CD1c-positive myeloid dendritic cell (primary cell): ENCODE measurements around the gene IGSF23.

ENCODE experiments used
- DNase-seq: peaks from one replicate; pipeline ENCODE4 v3.0.0-alpha.2; 2016; ENCODE audit errors: extremely low spot score

The IGSF23 gene

DNA sequence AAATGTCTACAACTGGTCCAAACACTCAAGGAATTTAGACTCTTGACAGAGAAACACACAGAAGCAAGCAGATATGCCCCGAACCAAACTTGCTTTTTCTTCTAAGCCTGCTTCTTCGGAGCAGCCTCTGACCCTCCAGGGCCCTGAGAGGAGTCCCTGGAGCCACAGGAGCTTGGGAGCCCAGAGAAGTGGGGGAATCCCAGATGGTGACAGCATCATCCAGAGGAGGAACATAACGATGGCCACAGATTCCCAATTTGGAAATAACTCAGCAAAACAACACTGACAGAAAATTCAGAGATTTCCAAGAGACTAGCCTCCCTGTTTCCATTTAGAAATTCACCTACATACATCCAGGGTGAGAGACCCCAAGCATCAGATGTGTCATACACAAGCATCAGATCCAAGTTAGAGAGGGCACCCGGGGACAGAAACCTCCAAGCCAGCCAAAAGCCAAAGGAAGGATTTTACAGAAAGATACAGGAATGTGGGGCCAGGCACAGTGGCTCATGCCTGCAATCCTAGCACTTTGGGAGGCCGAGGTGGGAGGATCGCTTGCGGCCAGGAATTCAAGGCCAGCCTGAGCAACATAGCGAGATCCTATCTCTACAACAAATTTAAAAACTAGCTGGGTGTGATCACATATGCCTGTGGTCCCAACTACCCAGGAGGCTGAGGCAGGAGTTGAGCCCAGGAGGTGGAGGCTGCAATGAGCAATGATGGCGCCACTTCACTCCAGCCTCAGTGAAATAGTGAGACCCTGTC is 28.3 kb downstream of the IGSF23 start:
- DNase-seq = no peak

DNA sequence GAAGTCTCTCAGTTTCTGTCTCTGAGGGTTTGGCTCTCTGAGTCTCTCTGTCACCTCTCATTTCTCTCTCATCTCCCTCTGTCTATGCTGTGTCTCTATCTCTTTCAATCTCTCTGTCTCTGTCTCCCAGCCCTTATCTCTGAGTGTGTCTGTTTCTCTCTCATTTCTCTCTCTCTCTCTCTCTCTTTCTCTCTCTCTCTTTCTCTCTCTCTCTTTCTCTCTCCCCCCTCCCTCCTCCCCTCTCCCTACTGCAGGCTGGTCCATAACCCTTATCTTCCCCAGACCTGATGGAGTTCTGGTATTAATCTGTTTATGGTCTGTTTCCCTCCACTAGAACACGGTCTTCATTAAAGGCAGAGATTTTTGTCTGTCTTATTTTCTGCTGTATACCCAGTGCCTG is 29.0 kb downstream of the IGSF23 start:
- DNase-seq = no peak

DNA sequence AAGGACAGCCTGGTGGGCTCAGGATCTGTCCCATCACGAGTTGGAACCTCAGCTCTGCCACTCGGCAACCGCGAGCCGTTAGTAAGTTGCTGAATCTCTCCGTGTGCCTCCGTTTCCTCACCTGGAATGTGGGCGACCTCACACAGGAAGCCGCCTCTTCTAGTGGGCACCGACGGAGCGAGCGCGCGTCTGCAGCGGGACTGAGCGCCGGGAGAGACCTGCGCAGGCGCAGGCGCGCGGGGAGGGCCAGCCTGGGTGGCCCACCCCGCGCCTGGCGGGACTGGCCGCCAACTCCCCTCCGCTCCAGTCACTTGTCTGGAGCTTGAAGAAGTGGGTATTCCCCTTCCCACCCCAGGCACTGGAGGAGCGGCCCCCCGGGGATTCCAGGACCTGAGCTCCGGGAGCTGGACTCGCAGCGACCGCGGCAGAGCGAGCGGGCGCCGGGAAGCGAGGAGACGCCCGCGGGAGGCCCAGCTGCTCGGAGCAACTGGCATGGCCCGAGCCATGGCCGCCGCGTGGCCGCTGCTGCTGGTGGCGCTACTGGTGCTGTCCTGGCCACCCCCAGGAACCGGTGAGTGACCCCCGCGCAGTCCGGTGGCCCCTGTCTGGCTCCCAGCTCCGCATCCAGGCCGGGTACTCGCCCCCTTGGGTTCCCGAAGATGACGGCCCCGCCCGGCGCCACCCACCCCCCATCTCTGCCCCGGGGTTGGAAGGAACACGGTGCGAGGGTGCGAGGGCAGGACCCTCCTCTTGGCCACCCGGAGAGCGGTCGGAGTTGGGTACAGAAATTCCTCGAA is 30.4 kb downstream of the IGSF23 start, which contains the start of gene PVR:
PVR (plus strand) TSS at position 306 of the 797 bp plus-strand sequence; CDS start at position 493, 187 bp downstream.
- DNase-seq = peak; percentile 67

DNA sequence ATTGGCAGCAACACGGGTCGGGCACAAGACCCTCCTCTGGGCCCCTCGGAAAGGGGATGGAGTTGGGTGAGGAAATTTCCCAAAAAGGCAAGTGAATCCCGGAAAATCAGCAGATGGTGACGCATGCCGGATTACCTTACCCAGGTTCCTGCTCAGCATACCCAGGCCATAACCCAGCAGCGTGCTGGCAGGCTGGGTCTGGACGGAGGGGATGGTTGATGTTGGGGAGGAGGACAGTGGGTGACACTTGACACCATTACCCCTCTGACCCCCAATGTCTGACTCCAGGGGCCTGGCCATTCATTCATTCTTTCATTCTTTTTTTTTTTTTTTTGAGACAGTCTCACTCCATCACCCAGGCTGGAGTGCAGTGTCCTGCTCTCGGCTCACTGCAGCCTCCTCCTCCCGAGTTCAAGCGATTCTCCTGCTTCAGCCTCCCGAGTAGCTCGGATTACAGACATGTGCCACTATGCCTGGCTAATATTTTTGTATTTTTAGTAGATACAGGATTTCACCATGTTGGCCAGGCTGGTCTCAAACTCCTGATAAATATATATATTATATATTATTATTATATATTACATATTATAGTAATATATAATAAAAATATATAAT is 31.1 kb downstream of the IGSF23 start:
- DNase-seq = no peak

DNA sequence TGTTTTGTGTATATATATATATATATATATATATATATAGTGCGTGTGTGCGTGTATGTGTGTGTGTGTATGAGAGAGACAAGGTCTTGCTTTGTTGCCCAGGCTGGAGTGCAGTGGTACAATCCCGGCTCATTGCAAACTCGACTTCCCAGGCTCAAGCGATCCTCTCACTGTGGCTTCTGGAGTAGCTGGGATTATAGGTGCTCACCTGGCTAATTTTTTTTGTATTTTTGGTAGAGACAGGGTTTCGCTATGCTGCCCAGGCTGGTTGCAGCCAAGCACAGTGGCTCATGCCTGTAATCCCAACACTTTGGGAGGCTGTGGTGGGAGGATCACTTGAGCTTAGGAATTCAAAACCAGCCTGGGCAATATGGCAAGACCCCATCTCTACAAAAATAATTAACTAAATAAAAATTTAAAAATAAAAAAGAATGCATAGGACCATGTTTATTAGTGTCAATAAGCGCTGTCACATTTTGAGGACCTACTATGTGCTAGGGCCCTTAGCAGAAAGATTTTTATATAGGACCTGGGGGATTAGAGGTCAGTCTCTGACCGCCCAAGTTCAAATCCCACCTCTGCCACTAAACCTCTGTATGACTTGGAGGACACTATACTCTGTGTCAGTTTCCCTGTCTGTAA is 32.2 kb downstream of the IGSF23 start:
- DNase-seq = no peak

DNA sequence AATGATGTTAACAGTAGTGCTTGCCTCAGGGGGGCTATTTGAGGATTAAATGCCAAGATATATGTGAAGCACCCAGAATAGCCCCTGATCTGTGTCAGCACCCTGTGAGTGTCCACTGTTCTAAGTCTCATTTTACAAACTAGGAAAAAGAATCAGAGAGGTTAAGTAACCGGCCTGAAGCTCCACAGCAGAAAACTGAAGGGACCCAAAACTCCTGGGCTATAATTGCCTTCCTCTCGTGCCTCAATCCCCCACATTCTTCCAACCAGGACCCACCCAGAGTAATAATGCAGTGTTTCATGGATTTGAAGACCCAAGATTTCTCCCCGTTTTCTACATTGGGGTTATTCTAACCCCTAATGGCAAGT is 32.7 kb downstream of the IGSF23 start:
- DNase-seq = no peak

DNA sequence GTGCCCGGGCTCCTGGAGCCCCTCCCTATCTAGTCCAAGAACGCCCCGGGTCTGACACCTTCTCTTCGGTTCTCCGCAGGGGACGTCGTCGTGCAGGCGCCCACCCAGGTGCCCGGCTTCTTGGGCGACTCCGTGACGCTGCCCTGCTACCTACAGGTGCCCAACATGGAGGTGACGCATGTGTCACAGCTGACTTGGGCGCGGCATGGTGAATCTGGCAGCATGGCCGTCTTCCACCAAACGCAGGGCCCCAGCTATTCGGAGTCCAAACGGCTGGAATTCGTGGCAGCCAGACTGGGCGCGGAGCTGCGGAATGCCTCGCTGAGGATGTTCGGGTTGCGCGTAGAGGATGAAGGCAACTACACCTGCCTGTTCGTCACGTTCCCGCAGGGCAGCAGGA is 33.8 kb downstream of the IGSF23 start:
- no peak for DNase-seq

DNA sequence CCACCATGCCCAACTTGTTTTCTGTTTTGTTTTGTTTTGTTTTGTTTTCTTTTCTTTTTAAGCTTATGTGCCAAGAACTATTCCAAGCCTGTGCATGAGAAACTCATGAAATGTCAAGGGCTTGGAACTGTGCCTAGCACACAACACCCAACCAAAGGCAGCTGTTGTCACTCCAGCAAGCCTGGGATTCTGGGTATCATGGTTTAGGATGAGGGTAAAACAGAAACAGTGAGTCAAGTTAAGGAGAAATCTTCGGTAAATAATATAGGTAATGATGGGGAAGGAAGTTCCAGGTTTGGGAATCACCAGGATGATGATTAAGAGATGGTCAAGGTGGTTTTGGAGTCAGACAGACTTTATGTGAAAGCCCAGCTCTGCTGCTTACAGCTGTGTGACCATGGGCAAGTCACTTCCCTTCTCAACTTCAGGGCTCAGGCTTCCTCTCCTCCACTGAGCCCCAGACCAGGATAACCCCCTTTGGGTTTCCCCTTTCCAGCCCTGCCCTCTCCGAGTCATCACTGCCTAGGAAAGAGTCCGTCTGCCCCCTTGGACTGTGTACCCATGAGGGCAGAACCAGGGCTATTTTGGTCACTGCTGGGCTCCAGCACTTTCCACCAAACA is 35.4 kb downstream of the IGSF23 start:
- DNase-seq = peak; percentile 26

DNA sequence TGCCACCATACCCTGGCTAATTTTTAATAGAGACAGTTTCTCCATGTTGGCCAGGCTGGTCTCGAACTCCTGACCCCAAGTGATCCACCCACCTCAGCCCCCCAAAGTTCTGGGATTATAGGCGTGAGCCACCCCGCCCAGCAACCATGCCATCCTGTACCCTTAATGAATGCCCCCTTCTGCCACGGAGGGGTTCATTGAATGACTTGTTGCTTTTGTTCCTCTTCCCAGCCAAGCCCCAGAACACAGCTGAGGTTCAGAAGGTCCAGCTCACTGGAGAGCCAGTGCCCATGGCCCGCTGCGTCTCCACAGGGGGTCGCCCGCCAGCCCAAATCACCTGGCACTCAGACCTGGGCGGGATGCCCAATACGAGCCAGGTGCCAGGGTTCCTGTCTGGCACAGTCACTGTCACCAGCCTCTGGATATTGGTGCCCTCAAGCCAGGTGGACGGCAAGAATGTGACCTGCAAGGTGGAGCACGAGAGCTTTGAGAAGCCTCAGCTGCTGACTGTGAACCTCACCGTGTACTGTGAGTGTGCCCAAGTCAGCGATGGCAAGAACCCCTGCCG is 36.3 kb downstream of the IGSF23 start:
- DNase-seq = no peak

DNA sequence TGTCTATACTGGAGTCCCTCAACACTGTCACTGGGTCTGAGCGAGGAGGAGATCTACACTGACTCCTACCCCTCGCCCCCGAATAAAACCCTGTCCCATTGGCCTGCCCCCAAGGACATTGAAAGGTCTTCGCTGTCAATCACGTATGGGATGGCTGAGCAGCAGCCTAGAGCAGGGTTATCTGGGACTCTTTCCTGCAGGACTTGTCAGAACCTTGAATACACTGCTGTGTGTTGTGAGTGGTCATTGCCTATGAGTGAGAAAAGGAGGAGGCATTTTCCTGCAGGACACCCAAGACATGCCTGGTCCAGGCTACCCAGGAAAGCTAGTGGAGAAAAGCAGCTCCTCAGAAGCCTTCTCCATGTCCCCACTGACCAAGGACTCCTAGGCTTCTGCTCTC is 40.0 kb downstream of the IGSF23 start:
- DNase-seq = no peak

DNA sequence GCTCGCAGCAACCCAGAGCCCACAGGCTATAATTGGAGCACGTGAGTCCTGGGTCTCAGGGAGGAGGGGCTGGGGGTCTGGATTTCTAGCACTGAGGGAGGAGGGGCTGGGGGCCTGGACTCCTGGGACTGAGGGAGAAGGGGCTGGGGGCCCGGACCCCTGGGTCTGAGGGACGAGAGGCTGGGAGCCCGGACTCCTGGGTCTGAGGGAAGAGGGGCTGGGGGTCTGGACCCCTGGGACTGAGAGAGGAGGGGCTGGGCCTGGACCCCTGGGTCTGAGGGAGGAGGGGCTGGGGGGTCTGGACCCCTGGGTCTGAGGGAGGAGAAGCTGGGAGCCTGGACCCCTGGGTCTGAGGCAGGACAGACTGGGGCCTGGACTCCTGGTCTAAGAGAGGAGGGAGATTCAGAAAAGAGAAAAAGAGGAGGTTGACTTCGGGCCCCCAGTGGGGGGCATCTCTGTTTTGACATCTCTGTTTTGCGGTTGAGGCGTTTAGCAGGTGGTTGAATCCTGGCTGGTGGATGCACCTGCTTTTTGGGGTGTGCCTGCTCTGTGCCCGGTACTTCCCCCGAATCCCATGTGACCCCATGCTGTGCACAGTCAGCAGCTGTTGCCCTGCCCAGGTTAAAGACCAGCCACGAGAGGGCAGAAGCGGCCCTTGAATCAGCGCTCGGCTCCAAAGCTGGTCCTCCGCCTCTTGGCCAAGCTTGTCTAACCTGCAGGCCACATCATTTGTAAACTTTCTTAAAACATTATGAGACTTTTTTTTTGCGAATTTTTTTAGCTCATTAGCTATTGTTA is 40.8 kb downstream of the IGSF23 start:
- peak; percentile 80 for DNase-seq

DNA sequence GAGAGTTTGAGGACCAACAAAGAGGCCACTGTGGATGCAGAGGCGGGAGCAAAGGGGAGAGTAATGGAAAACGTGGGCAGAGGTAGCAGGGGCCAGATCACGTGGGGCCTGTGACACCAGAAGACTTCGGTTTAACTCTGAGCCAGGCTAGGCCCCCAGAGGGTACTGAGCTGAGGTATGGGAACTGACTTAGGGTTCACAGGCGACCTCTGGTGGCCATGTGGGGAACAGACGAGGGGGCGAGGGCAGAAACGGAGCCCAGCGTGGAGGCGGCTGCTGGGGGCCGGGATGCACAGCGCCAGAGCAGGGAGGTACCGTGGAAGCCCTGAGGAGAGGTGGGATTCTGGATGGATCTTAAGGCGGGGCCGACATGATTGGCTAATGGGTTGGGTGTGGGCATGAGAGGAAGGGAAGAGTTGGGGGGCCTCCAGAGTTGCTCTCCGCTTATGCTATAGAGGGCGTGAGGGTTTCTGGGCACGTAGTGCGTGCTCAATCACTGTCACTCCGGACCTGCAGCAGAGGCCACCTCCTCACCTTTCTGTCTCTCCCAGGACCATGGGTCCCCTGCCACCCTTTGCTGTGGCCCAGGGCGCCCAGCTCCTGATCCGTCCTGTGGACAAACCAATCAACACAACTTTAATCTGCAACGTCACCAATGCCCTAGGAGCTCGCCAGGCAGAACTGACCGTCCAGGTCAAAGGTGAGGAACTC is 44.0 kb downstream of the IGSF23 start:
- peak; percentile 76 for DNase-seq

DNA sequence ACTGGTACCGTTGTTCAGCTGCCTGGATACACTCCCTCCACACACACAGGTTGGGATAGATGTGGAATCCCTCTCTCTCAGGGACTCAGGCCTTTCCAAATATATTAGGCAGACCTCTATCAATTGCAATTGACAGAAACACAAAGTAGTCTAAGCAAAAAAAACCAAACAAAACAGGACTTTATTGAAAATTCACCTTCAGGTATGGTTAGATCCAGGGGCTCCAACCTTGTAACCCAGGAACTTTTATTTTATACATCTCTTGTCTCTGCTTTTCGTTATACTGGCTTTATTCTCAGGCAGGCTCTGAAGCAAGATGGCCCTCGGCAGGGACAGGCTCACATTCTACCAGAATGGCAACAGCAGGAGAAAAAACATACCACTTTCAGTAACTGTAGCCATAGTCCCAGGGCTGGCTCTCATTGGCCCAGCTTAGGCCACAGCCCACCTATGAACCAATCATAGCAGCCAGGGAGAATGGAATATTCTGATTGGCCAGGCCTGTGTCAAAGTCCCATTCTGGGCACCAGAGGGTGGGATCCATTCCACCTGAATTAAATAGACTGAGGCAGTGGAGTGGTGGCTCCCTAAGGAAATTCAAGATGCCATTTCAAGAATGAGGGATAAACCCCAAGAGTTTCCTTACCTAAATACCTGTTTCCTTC is 44.8 kb downstream of the IGSF23 start:
- no peak for DNase-seq

DNA sequence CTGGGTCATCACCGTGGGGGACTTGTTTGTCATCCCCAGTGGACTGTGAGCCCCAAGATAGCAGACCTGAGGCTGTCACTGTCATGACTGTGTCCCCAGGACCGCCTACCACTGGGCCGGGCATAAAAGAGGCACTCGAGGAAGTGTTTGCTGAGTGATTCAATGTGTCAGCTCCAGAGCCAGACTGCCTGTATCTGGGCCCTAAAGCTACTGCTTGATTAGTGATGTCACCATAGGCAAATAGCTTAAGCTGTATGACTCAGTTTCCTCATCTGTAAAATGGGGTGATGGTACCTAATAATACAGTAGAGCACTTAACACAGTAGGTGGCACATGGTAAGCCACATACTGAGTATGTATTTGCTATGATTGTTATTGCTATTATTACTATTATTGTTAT is 46.7 kb downstream of the IGSF23 start:
- DNase-seq = no peak

DNA sequence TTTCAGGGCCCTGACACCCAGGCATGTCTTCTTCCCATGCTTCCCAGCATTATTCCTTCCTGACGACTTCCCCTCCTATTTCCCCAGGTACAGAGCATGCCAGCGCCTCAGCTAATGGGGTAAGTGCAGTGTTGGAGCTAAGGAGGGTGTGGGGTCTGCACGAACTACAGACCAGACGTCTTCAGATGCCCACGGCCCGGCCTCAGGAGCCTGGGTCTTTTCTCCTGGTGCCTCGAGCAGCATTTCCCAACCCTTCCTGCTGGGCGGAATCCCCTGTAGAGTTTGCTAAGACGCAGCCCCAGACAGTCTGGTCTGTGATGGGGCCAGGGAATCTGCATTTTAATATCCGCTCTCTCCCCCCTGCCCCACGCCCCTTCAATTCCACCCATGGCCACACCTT is 47.8 kb downstream of the IGSF23 start:
- no peak for DNase-seq

DNA sequence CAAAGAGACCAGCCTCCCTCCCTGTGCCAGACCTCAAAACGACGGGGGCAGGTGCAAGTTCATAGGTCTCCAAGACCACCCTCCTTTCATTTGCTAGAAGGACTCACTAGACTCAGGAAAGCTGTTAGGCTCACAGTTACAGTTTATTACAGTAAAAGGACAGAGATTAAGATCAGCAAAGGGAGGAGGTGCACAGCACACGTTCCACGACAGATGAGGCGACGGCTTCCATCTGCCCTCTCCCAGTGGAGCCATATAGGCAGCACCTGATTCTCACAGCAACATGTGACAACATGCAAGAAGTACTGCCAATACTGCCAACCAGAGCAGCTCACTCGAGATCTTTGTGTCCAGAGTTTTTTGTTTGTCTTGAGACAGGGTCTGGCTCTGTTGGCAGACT is 48.5 kb downstream of the IGSF23 start:
- no peak for DNase-seq

DNA sequence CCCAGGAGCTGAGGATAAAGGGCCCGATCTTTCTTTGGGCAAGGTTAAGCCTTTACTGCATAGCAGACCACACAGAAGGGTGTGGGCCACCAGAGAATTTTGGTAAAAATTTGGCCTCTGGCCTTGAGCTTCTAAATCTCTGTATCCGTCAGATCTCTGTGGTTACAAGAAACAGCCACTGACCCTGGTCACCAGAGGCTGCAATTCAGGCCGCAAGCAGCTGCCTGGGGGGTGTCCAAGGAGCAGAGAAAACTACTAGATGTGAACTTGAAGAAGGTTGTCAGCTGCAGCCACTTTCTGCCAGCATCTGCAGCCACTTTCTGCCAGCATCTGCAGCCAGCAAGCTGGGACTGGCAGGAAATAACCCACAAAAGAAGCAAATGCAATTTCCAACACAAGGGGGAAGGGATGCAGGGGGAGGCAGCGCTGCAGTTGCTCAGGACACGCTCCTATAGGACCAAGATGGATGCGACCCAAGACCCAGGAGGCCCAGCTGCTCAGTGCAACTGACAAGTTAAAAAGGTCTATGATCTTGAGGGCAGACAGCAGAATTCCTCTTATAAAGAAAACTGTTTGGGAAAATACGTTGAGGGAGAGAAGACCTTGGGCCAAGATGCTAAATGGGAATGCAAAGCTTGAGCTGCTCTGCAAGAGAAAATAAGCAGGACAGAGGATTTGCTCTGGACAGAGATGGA is 49.5 kb downstream of the IGSF23 start:
- DNase-seq = no peak

DNA sequence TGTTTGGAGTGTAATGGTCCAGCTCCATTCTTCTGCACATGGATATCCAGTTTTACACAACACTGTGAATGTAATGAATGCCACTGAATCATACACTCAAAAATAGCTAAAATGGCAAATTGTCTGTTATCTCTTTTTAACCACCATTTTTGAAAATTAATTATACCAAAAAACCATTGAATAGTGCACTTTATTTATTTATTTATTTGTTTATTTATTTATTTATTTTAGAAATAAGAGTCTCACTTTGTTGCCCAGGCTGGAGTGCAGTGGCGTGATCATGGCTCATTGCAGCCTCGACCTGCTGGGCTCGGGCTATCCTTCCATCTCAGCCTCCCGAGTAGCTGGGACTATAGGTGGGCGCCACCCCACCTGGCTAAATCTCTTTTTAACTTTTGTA is 50.6 kb downstream of the IGSF23 start:
- no peak for DNase-seq

DNA sequence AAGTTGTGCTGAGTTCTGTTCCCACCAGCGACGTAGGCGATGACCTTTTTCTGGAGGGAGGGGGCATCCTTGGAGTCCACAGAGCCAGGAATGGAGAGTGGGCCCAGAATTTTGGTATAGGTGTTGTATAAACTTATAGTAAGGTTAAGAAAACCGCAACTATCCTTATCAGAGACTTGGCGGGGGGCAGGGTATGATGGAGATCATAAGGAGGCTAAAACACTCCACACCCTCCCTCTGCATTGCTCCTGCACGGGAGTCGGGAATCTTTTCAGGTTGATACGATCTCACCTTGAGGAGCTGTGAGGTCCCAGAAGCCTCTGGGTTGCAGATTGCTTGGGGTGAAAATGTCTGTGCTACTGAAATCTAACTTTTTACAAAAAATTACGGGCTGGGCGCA is 51.6 kb downstream of the IGSF23 start:
- no peak for DNase-seq
